ENCODE data around the gene PITPNC1. TPM values are rescaled to one million over a fixed set of nuclear protein-coding genes. Genes with fewer than 3 reads are reported as not detected.

PITPNC1 gene
- total RNA-seq, 1 experiment from 2014 or later: 37.5 TPM

- no CpG with 5 or more reads among the region's 3 CpGs for WGBS (ENCODE audit: extremely low coverage, insufficient read length, low lambda C conversion rate)
- Histone ChIP-seq H4K8ac (replicated peaks; ENCODE audit: insufficient read length, low read depth, low read length) (no peak overlapping the region), H4K5ac (ENCODE audit: insufficient read length, low read depth, low read length) (no peak overlapping the region), H3K56ac (ENCODE audit: insufficient read length, low read depth, low read length) (no peak overlapping the region), H2BK120ac (ENCODE audit: low read depth, low read length, poor library complexity, severe bottlenecking) (no peak overlapping the region), H2BK15ac (ENCODE audit: low read depth, low read length) (no peak overlapping the region), H3K9me3 (ENCODE audit: control insufficient read depth, low read depth, low read length) (no peaks in the 10 kb centered on the region), H3K18ac (ENCODE audit: insufficient read length, low read depth, low read length) (no peak overlapping the region), H2AK5ac (ENCODE audit: insufficient read length, low read length) (no peak overlapping the region), H3K79me1 (ENCODE audit: insufficient read depth, low read depth, low read length, poor library complexity, severe bottlenecking) (peaks cover 5% of the 10 kb centered on the region), H3K4me1 (ENCODE audit: insufficient read depth, low read length) (peaks cover 5% of the 10 kb centered on the region; the same call in 1 of the 2 replicates), H3K9ac (ENCODE audit: extremely low read depth, insufficient read length, low read length) (no peak overlapping the region), H2BK5ac (ENCODE audit: insufficient read length, low read length) (no peak overlapping the region), H2AFZ (ENCODE audit: low read length) (no peak overlapping the region), H3K27me3 (ENCODE audit: insufficient read depth, low read length) (no peaks in the 10 kb centered on the region), H2BK20ac (ENCODE audit: low read depth, low read length, poor library complexity, severe bottlenecking) (no peak overlapping the region), H3T11ph (ENCODE audit: low read length) (no peak overlapping the region), H3K14ac (ENCODE audit: insufficient read depth, low read length) (no peak overlapping the region), H3K23me2 (ENCODE audit: insufficient read length, low read depth, low read length, poor library complexity, severe bottlenecking) (no peaks in the 10 kb centered on the region), H3K27ac (ENCODE audit: insufficient read length, low read depth, low read length) (no peak overlapping the region), H2BK12ac (ENCODE audit: insufficient read length, low read depth, low read length) (no peak overlapping the region), H4K91ac (ENCODE audit: insufficient read length, low read depth, low read length) (no peak overlapping the region), H3K4ac (ENCODE audit: low read depth, low read length) (no peak overlapping the region), H4K20me1 (ENCODE audit: control insufficient read depth, insufficient read depth, insufficient read length) (no peaks in the 10 kb centered on the region), H3K79me2 (ENCODE audit: insufficient read depth, low read length) (peaks cover 17% of the 10 kb centered on the region; the same call in 1 of the 2 replicates), H3K4me2 (ENCODE audit: insufficient read depth, insufficient read length, low read length) (no peak overlapping the region), H3K23ac (ENCODE audit: insufficient read length, low read depth, low read length) (no peak overlapping the region)
- Mint-ChIP-seq H3K36me3 (ENCODE audit: insufficient read depth in 1 of 3, low read depth in 3 of 3) (peaks cover 6 to 19% (median 16%) of the 10 kb centered on the region in 3 experiments), H3K4me1 (peaks cover 21 to 28% of the 10 kb centered on the region in 2 experiments), H3K4me3 (no peak overlapping the region), H3K27ac (peak overlapping the region in 2 of 3 experiments; percentile 42 to 49; a peak in 2 of 7 replicates), H3K27me3 (ENCODE audit: low read depth) (no peaks in the 10 kb centered on the region), H3K9me3 (no peaks in the 10 kb centered on the region)
- TF ChIP-seq, protein P1, sequence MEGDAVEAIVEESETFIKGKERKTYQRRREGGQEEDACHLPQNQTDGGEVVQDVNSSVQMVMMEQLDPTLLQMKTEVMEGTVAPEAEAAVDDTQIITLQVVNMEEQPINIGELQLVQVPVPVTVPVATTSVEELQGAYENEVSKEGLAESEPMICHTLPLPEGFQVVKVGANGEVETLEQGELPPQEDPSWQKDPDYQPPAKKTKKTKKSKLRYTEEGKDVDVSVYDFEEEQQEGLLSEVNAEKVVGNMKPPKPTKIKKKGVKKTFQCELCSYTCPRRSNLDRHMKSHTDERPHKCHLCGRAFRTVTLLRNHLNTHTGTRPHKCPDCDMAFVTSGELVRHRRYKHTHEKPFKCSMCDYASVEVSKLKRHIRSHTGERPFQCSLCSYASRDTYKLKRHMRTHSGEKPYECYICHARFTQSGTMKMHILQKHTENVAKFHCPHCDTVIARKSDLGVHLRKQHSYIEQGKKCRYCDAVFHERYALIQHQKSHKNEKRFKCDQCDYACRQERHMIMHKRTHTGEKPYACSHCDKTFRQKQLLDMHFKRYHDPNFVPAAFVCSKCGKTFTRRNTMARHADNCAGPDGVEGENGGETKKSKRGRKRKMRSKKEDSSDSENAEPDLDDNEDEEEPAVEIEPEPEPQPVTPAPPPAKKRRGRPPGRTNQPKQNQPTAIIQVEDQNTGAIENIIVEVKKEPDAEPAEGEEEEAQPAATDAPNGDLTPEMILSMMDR (conservative IDR thresholded peaks at IDR 0.05): no peak
- no peak for DNase-seq
These were observed 22.6 kb downstream of the PITPNC1 start for GRCh38 chr17:67399676-67400075.

Data from H9 (cell line).